ENCODE data around the gene ZNF554. TPM values are rescaled to one million over a fixed set of nuclear protein-coding genes. Genes with fewer than 3 reads are reported as not detected.

ZNF554 gene
- total and polyA plus RNA-seq, 12 donors: 0.94 to 6.7 (median 4.7) TPM

DNA sequence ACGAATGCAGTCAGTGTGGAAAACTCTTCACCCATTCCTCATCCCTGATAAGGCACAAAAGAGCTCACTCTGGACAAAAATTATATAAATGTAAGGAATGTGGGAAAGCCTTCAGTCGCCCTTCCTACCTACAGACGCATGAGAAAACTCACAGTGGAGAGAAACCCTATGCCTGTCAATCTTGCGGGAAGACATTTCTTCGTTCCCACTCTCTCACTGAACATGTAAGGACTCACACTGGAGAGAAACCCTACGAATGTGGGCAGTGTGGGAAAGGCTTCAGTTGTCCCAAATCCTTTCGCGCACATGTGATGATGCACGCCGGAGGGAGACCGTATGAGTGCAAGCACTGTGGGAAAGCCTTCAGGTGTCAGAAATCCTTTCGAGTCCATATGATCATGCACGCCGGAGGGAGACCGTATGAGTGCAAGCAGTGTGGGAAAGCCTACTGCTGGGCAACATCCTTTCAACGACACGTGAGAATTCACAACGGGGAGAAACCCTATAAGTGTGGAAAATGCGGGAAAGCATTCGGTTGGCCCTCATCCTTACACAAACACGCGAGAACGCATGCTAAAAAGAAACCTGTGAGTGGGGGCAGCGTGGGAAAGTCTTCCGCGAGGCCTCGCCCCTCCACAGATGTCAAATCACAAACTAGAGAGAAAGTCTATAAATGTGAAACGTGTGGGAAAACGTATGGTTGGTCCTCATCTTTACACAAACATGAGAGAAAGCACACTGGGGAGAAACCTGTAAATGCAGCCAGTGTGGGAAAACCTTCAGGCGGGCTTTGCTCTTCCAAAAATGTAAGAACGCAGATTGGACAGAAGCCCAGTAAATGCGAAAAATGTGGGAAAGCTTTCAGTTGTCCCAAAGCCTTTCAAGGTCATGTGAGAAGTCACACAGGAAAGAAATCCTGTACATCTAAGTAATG is 58.0 kb downstream of the ZNF554 start:
- no peak for ATAC-seq
- Histone ChIP-seq H3K4me3 (no peak overlapping the region), H3K36me3 (no peaks in the 10 kb centered on the region), H3K27me3 (peaks cover 0 to 4% (median 0%) of the 10 kb centered on the region in 7 donors), H3K4me1 (no peaks in the 10 kb centered on the region), H3K27ac (no peak overlapping the region), H3K9me3 (peaks cover 0 to 55% (median 30%) of the 10 kb centered on the region in 11 donors)
- WGBS, 2 donors: 87 to 89% methylated on average over 32 of the region's 32 CpGs
- intact Hi-C loops (cut with DNase I): loop anchor here in 2 of 10 donors (5.0 to 10.0 kb wide), 2 partner anchors 230 to 233 kb away; no protein-coding TSS in a partner anchor
- no peak for DNase-seq
- TF ChIP-seq CTCF (IDR thresholded peaks at IDR 0.05): no peak

DNA sequence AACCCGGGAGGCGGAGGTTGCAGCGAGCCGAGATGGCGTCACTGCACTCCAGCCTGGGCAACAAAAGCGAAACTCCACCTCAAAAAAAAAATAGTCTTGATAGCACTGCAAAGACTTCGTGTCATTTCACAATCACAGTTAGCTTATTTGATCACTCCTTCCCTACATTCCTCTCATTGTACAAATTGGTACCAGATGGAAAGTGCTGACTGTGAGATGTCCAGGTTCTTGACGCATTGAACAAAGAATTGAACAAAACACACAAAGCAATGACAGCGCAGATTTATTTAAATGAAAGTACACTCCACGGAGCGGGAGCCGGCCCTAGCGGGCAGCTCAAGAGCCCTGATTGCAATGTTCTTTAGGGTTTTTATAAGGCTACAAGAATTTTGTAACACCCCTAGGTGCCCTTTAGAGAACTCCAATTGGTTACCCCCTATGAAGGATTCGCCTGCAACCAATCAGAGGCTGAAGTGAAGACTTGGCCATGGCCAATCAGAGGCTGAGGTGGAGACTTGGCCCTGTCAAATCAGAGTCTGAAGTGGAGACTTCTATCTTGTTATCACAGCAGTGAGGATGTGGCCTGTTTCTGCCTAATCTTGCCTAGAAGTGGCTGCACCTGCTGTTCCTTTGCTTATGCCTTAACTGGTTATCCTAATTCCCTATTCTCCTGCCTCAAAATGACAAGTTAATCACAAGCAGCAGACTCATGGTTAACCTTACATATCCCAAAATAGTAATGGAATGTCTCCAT is 64.2 kb downstream of the ZNF554 start:
- intact Hi-C loops (cut with DNase I): loop anchor here in 2 of 10 donors (10.0 kb wide), 2 partner anchors 61 to 281 kb away; partner anchors contain the start of gene ZNF77 (in 1 of the 2)
- Histone ChIP-seq H3K9me3 (peaks cover 0 to 17% (median 0%) of the 10 kb centered on the region in 11 donors), H3K4me1 (peaks cover 0 to 10% (median 4%) of the 10 kb centered on the region in 9 donors), H3K27ac (no peak overlapping the region), H3K4me3 (no peak overlapping the region), H3K36me3 (no peaks in the 10 kb centered on the region), H3K27me3 (peaks cover 0 to 4% (median 0%) of the 10 kb centered on the region in 7 donors)
- WGBS, 2 donors: 85 to 90% methylated on average over 14 of the region's 14 CpGs
- no peak for ATAC-seq
- TF ChIP-seq CTCF (IDR thresholded peaks at IDR 0.05): no peak
- no peak for DNase-seq

DNA sequence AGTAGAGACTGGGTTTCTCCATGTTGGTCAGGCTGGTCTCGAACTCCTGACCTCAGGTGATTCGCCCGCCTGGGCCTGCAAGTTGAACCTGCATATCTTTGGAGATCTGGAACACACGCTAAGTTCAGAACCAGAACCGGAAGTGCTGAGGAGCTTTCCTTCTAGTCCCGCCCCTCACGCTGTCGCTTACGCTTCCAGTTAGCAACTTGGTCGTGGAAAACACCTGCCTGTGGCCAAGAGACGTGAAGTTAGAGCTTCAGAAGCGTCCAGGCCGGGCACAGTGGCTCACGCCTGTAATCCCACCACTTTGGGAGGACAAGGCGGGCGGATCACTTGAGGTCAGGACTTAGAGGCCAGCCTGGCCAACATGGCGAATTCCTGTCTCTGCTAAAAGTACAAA is 66.1 kb downstream of the ZNF554 start:
- Histone ChIP-seq H3K36me3 (no peaks in the 10 kb centered on the region), H3K4me3 (no peak overlapping the region), H3K9me3 (no peaks in the 10 kb centered on the region), H3K27me3 (peaks cover 0 to 2% (median 0%) of the 10 kb centered on the region in 7 donors), H3K27ac (no peak overlapping the region), H3K4me1 (peaks cover 0 to 10% (median 4%) of the 10 kb centered on the region in 9 donors)
- WGBS, 2 donors: 86 to 87% methylated on average over 17 of the region's 17 CpGs
- ATAC-seq (no peak), DNase-seq (no peak)
- intact Hi-C loops (cut with DNase I): loop anchor here in 5 of 10 donors (5.0 to 10.0 kb wide), 3 partner anchors 59 to 279 kb away; partner anchors contain the start of gene ZNF77 (in 1 of the 5)
- TF ChIP-seq CTCF (IDR thresholded peaks at IDR 0.05): no peak

Other genes with a start within 250 kb of the ZNF554 start
- gene GNG7, start 117.2 kb upstream of the ZNF554 start, total RNA-seq: 10 to 100 TPM; 27.9 to 56.9 (median 39.7) TPM
- 10 to 100 TPM in 1 of 2 donors, 1 to 10 TPM in 1; 8.4 to 14.9 TPM for gene GNG7, start 117.2 kb upstream of the ZNF554 start, polyA plus RNA-seq
- gene DIRAS1, start 98.5 kb upstream of the ZNF554 start, total RNA-seq: 100 to 1,000 TPM; 104 to 381 (median 184) TPM
- 100 to 1,000 TPM in 1 of 2 donors, 10 to 100 TPM in 1; 63.7 to 107 TPM for gene DIRAS1, start 98.5 kb upstream of the ZNF554 start, polyA plus RNA-seq
- gene SLC39A3, start 79.9 kb upstream of the ZNF554 start, total RNA-seq: 10 to 100 TPM; 16.5 to 27.7 (median 21.6) TPM
- 10 to 100 TPM; 26.1 to 66.8 TPM for gene SLC39A3, start 79.9 kb upstream of the ZNF554 start, polyA plus RNA-seq
- gene SGTA, start 36.6 kb upstream of the ZNF554 start, total RNA-seq: 10 to 100 TPM; 52.6 to 84.9 (median 64.6) TPM
- 100 to 1,000 TPM in 1 of 2 donors, 10 to 100 TPM in 1; 90.2 to 102 TPM for gene SGTA, start 36.6 kb upstream of the ZNF554 start, polyA plus RNA-seq
- 10 to 100 TPM; 37.5 to 72.5 (median 41.2) TPM for gene THOP1, start 34.4 kb upstream of the ZNF554 start, total RNA-seq
- gene THOP1, start 34.4 kb upstream of the ZNF554 start, polyA plus RNA-seq: 10 to 100 TPM; 84.1 to 85.3 TPM
- 10 to 100 TPM in 2 of 10 donors, 1 to 10 TPM in 8; 4.9 to 11.3 (median 8.5) TPM for gene ZNF555, start 21.6 kb downstream of the ZNF554 start, total RNA-seq
- gene ZNF555, start 21.6 kb downstream of the ZNF554 start, polyA plus RNA-seq: 1 to 10 TPM; 2.6 to 2.9 TPM
- gene ZNF556, start 47.5 kb downstream of the ZNF554 start, total RNA-seq: under 1 TPM in 2 of 10 donors, not detected in 8; 0.03 to 0.04 TPM
- gene ZNF556, start 47.5 kb downstream of the ZNF554 start, polyA plus RNA-seq: under 1 TPM in 1 of 2 donors, not detected in 1; 0.01 TPM
- 1 to 10 TPM; 1.0 to 5.5 (median 3.0) TPM for gene ZNF57, start 81.1 kb downstream of the ZNF554 start, total RNA-seq
- 1 to 10 TPM; 2.8 to 3.2 TPM for gene ZNF57, start 81.1 kb downstream of the ZNF554 start, polyA plus RNA-seq
- gene ZNF77, start 125.1 kb downstream of the ZNF554 start, total RNA-seq: 1 to 10 TPM; 1.0 to 2.6 (median 2.3) TPM
- 1 to 10 TPM; 2.5 to 2.9 TPM for gene ZNF77, start 125.1 kb downstream of the ZNF554 start, polyA plus RNA-seq
- 1 to 10 TPM in 2 of 10 donors, under 1 TPM in 5, not detected in 3; 0.34 to 2.8 (median 0.45) TPM for gene TLE6, start 157.7 kb downstream of the ZNF554 start, total RNA-seq
- gene TLE6, start 157.7 kb downstream of the ZNF554 start, polyA plus RNA-seq: 1 to 10 TPM; 1.2 to 3.5 TPM
- gene TLE2, start 209.4 kb downstream of the ZNF554 start, total RNA-seq: 10 to 100 TPM; 28.2 to 64.5 (median 39.9) TPM
- gene TLE2, start 209.4 kb downstream of the ZNF554 start, polyA plus RNA-seq: 10 to 100 TPM; 35.9 to 54.6 TPM
- 100 to 1,000 TPM; 653 to 857 (median 758) TPM for gene TLE5, start 242.6 kb downstream of the ZNF554 start, total RNA-seq
- gene TLE5, start 242.6 kb downstream of the ZNF554 start, polyA plus RNA-seq: 1,000 to 10,000 TPM in 1 of 2 donors, 100 to 1,000 TPM in 1; 679 to 1,254 TPM